Occipital lobe (tissue), 2 donors: ENCODE data around the gene VPS37D. TPM values are rescaled to one million over a fixed set of nuclear protein-coding genes. Genes with fewer than 3 reads are reported as not detected.
"Not testable (repeated sequence)": the region's sequence is repeated elsewhere in the genome, so short reads cannot be mapped to it uniquely, and the experiment has no call there.

Source experiments
- DNase-seq: peaks from one replicate; lab custom pipeline; 2025; lab: John Stamatoyannopoulos, UW
- total RNA-seq: library from RNA; depleted of rRNA; stranded (reverse); fragments of >200 nt; gene quantifications from one replicate; pipeline ENCODE4 v1.2.3, GENCODE V29; 2014

VPS37D gene
- total RNA-seq, 1 donor from 2014 or later = 21.5 TPM

DNA sequence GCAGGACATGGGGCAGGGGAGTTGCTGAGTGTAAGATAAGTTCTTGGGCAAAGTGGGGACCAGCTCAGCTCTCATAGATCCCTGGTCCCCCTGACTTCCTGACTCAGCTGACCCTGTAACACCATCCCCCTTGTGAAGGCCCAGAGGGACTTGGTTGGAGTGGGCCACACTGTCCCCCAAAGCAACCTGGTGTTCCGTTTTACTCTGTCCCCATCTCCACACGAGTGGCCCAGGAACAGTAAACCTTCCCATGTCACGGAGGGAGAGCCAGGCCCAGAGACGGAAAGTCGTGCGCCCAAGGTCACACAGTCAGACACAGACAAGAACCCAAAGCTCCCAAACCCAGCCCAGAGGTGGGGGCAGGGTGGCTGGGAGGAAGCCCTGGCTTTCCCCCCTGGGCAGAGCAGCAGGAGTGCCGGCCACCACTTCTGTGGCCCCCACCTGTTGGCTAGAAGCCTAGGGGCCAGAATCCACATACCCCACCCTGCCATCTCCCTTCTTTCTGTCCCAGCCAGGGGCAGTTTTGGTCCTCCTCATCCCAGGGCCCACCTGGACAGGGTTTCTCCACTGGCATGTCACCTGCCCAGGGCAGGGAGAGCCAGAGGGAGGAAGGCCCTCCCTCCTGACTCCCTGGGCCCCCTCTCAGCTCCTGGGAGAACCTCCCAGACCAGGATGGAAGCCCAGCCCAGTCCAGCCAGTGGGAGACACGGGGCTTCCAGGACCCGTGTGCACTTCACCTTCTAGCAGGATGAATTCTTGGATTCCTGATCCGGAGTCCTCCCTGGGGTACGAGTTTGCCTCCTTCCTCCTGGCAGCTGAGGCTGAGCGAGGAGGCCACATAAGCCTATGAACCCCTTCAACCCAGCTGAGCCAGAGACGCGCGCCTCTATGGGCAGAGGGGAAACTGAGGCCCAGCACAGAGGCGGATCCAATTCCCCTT is 20.6 kb upstream of the VPS37D start:
- no peak for DNase-seq

DNA sequence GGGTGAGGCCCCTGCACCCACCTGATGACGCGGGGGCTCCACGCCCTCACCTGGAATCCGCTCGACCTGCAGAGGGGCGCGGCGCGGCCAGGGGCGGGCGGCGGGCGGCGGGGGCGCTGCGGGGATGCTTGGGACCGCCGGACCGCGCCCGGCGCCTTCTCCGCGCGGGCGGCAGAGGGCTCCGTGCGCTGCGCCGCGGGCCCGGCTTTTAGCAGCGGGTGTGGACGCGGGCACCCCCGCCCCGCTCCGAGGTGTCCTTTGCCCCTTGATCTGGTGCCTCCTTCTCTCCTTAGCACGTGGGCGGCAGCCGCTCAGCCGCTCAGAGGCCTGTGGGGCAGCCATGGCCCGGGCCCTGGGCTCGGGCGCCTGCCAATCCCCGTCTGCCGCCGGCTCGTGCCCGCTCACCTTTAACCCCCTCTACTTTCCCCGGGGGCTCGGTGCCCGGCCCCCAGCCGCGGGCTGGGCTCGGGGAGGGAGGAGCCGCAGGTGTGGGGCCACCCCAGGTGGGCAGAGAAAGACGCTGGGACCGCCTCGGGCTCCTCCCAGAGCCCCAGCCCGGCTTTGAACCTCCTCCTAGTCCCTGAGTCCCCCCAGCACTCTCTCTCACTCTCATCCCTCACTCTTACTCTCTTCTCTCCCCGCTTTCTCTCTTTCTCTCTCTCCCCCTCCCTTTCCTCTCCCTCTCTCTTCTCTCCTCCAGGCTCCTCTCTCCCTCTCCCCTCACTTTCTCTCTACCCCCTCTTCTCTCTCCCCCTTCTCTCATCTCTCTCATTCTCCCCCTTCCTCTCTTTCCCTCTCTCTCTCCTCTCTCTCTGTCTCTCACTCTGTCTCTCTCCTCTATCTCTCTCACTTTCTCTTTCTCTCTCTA is 19.7 kb upstream of the VPS37D start:
- no peak for DNase-seq

DNA sequence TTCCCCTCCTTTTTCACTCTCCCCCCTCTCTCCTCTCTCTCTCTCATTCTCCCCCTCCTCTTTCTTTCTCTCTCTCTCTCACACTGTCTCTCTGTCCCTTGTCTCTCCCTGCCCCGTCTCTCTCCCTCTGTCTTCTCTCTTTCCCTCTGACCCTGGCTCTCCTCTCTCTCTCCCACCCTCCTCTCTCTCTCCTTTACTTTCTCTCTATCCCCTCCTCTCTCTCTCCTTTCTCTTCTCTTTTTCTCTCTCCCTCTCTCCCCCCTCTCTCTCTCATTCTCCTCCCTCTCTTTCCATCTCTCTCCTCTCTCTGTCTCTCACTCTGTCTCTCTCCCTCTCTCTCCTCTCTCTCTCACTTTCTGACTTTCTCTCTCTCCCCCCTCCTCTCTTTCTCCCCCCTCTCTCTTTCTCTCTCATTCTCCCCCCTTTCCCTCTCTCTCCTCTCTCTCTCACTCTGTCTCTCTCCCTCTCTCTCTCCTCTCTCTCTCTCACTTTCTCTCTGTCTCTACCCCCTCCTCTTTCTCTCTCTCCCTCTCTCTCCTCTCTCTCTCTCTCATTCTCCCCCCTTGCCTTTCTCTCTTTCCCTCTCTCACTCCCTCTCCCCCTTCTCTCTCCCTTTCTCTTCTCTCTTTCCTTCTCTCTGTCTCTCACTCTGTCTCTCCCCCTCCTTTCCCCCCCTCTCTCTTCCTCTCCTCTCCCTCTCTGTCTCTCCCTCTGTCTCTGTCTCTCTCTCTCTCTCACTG is 18.9 kb upstream of the VPS37D start:
- DNase-seq = no peak

- no peak for DNase-seq
These were observed 18.1 kb upstream of the VPS37D start for GRCh38 chr7:73649576-73649975.

DNA sequence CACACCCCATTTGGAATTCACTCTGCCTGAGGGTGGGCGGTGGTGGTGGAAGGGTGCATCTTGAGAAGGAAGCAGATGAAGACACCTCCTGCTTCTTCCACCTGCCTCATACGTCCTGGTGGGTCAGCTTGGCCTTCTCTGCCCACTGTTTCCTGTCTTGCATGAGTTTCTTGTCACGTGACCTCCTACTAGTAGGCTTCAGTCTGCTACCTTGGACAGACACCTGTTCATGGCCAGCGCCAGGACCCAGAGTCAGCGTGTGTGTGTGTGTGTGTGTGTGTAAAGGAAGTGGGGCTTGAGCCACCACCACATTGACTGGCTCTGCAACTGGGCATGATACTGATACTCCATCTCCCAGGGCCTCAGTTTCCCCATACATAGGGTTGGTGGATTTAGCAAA is 17.1 kb upstream of the VPS37D start:
- DNase-seq = no peak

DNA sequence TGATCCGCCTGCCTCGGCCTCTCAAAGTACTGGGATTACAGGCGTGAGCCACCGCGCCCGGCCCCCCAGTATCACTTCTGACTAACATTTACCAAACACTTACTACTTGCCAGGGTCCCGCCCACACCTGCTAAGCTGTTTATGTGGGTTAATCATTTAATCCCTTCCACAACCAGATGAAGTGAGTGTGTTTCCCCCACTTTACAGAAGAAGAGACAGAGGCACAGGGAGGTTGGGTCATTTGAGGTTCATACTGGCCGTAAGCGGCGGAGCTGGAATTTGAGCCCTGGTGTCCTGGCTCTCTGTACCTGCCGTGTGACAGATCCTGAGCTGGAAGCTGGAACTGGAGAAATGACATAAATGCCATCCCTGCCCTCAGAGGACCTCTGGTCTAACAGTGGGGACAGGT is 15.1 kb upstream of the VPS37D start:
- DNase-seq = no peak

DNA sequence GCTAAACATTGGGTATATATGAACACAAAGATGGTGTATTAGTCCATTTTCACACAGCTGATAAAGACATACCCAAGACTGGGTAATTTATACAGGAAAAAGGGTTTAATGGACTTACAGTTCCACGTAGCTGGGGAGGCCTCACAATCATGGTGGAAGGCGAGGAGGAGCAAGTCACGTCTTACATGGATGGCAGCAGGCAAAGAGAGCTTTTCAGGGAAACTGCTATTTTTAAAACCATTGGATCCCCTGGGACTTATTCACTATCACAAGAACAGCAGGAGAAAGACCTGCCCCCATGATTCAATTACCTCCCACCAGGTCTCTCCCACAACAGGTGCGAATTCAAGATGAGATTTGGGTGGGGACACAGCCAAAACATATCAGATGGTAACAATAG is 12.3 kb upstream of the VPS37D start:
- not testable (repeated sequence) for DNase-seq

- DNase-seq = no peak
These were observed 7.6 kb upstream of the VPS37D start for GRCh38 chr7:73659983-73660382.

GRCh38 chr7:73660594-73660993 is 7.0 kb upstream of the VPS37D start:
- not testable (repeated sequence) for DNase-seq

GRCh38 chr7:73663033-73663432 is 4.6 kb upstream of the VPS37D start:
- DNase-seq = no peak

DNA sequence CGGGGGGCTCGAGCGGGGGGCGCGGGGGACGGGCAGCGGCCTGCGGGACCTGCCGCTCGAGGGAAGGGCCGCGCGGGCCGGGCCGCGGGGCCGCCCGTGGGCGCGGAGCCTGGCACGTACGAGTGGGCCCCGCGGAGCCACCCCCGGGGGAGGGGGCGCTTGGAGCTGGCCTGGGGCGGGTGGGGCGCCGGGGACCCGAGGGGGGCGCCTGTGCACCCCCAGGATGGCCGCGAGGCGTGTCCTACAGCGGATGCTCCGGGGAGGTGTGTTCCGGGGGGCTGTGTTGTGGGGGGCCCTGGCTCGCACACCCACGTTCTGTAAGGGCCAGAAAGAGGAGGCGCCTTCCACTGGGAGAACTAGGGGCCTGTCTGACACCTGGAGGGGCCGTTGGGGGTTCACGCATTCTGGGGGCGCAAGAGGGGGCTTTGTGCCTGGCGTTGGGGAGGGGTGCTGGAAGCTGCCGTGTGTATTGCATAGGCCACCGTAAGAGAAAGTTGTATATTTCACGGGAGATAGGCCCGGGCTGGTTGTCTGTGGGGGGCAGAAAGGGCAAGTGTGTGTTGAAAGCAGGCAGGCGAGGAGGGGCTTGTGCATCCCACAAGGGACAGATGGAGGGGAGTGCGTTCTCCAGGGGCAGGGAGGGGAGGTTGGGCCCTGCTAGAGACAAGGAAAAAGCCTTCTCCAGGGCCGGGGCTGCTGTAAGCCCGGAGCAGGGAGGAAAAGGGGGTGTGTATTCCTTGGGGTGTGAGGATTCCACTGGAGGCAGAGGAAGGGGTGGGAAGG is 663 bp downstream of the VPS37D start:
- DNase-seq = no peak

GRCh38 chr7:73668886-73669230 is 1.2 kb downstream of the VPS37D start:
- DNase-seq = no peak

- DNase-seq = no peak
These were observed 1.7 kb downstream of the VPS37D start for GRCh38 chr7:73669288-73669701.

GRCh38 chr7:73669858-73670385 is 2.3 kb downstream of the VPS37D start:
- no peak for DNase-seq

DNA sequence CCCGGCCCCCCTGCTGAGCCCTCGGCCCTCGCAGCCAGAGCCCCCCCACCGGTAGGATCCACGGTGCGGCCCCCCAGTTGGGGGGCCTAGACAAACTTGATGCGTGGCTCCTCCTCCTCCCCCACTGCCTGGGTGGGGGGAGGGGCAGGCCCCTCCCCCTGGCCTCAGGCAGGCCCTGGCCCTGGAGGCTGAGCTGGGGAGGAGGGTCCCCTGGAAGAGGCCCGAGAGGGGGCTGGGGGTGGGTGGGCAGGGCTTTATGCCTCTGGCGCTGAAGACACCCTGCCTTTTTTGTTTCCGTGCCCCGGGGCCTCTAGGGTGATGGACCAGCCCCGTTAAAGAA is 3.7 kb downstream of the VPS37D start:
- no peak for DNase-seq

DNA sequence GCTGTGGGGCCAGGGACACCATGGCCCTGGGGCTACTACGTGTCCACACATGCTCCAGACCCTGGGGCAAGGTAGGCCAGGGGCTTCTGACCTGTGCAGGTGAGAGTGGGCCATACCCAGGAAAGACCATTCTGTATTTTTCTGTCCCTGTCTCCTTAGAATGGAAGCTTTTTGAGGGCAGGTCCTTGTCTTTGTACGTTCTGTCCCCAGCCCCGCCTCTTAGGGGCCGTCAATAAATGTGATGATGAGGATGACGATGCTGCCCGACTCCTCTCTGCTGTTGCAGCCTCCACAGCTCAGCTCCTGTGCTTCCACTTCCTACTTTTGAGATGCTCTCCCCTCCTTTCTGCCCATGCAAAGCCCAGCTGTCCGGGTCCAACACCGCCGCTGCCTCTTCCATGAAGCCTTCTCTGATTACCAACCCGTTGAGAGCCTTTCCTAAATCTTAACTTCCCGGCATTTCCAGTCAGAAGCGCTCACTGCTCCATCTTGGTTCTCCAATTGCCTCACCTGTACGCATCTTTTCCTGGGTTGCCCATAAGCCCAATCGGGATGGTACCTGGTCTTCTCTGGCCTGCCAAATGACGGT is 4.3 kb downstream of the VPS37D start:
- no peak for DNase-seq

GRCh38 chr7:73674468-73675124 is 7.0 kb downstream of the VPS37D start:
- DNase-seq = no peak

DNA sequence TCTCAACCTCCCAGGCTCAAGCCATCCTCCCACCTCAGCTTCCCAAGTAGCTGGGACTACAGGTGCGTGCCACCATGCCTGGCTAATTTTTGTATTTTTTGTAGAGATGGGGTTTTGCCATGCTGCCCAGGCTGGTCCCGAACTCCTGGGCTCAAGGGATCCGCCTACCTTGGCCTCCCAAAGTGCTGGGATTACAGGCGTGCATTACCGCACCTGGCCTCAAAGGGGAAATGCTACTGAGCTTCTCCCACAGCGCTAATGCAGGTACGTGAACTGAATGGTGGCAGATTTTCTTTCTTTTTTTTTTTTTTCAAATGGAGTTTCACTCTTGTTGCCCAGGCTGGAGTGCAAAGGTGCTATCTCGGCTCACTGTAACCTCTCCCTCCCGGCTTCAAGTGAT is 8.4 kb downstream of the VPS37D start:
- not testable (repeated sequence) for DNase-seq

DNA sequence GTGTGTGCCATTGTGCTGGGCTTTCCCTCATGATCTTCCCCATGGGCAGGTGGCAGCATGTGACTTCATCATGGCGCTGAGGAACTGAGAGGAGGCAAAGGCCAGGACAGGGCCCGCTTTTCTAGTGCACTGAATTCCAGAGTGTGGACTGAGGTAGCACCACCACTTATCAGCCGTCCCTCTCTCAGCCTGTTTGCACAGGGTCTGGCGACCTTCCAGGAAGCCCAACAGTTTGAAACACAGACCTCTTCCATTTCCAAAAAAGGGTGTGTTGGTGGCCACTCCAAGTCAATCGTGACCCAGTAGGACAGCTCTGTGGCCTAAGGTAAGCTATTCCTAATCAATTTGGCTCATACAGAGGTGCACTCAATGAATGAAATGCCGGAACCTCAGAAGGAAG is 11.2 kb downstream of the VPS37D start:
- DNase-seq = no peak

DNA sequence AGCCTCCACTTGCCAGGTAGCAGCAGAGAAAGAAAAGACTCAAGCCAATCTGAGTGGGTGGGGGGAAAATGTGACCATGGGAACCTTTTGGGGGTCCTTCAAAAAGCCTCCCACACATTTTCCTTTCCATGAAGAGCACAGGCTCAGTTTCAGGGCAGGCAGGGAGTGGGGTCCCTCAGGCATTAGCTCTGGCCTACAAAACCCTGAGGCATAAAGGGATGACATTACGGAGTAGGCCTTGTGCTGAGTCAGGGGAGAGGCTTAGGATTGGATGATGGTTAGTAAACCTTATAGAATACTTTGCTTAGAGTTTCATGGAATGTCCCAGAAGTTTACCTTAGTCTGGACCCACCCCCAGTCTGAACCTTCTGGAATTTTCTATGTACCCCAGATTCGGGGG is 12.1 kb downstream of the VPS37D start:
- DNase-seq = no peak
